Sigmoid colon (tissue), 7 donors: ENCODE measurements around the gene SPANXN3. TPM values are rescaled to one million over a fixed set of nuclear protein-coding genes. Genes with fewer than 3 reads are reported as not detected.
"Not testable (repeated sequence)": the region's sequence is repeated elsewhere in the genome, so short reads cannot be mapped to it uniquely, and the experiment has no call there.

Source experiments
- DNase-seq: peaks from one replicate; pipeline ENCODE4 v3.0.0-alpha.2; 2019
- H3K27ac ChIP-seq, 4 donors: fragments of 200-600 bp; sonication (generic); one replicate each; pipeline ENCODE4 v1.5.1; 2016 to 2019; ENCODE audit warnings: mild to moderate bottlenecking in 1 of 4
- H3K27me3 ChIP-seq, 3 donors: fragments of 200-600 bp; sonication (generic); one replicate each; pipeline ENCODE4 v1.5.1; 2019; ENCODE audit warnings: mild to moderate bottlenecking in 1 of 3
- H3K36me3 ChIP-seq, 4 donors: fragments of 200-600 bp; sonication (generic); one replicate each; pipeline ENCODE4 v1.5.1; 2016 to 2019
- H3K4me1 ChIP-seq, 4 donors: fragments of 200-600 bp; sonication (generic); one replicate each; pipeline ENCODE4 v1.5.1; 2017 to 2019
- H3K4me3 ChIP-seq, 4 donors: fragments of 200-600 bp; sonication (generic); one replicate each; pipeline ENCODE4 v1.5.1; 2017 to 2019; ENCODE audit warnings: mild to moderate bottlenecking in 2 of 4, moderate library complexity in 1 of 4
- H3K9me3 ChIP-seq, 4 donors: fragments of 200-600 bp in 3 of 4; sonication (generic) in 3 of 4; one replicate each; pipeline versions ENCODE4 v1.5.1 to v1.6.1; 2013 to 2019
- CTCF ChIP-seq, 4 experiments: fragments of 450-650 bp in 3 of 4; fragments of 200-600 bp in 1 of 4; IDR thresholded peaks; one replicate each; pipeline ENCODE4 v1.5.1; 2016 to 2019; ENCODE audit warnings: antibody characterized with exemption in 4 of 4, mild to moderate bottlenecking in 3 of 4, moderate library complexity in 2 of 4
- EP300 ChIP-seq, 4 donors: sonication (generic); formaldehyde crosslinking; IDR thresholded peaks; one replicate each; pipeline ENCODE4 v1.6.1; 2017; ENCODE audit warnings: antibody characterized with exemption in 4 of 4
- POLR2A ChIP-seq, 2 donors: fragments of 450-650 bp; IDR thresholded peaks; one replicate each; pipeline ENCODE4 v1.6.1; 2016; ENCODE audit warnings: antibody characterized with exemption in 2 of 2, mild to moderate bottlenecking in 2 of 2, moderate library complexity in 2 of 2
- POLR2AphosphoS5 ChIP-seq, 4 donors: sonication (generic); formaldehyde crosslinking; IDR thresholded peaks; one replicate each; pipeline ENCODE4 v1.6.1; 2017; ENCODE audit warnings: antibody characterized with exemption in 4 of 4
- WGBS, 2 donors: extraction: QIAGEN DNeasy Blood & Tissue Kit; methylation state at CpG; one replicate each; pipeline ENCODE4 v1.1.7; 2013; 5-methylcytosine and 5-hydroxymethylcytosine counted together
- intact Hi-C: fragments of 100-400 bp; cut with DNase I; formaldehyde crosslinking; loops from one replicate; pipeline ENCODE4 v1.15.1; 2023
- polyA plus RNA-seq, 3 donors: library from polyadenylated mRNA; stranded (reverse); fragments of 200-250 nt; gene quantifications; one replicate each; pipeline ENCODE4 v1.2.3, GENCODE V29; 2013
- total RNA-seq, 4 donors: library from RNA; depleted of rRNA; stranded (reverse); fragments of >200 nt; gene quantifications; one replicate each; pipeline ENCODE4 v1.1.0, GENCODE V29; 2016
- donor health status: healthy with polysubstance abuse.
- donor health status: Bipolar disorder and iron deficiency.
- donor health status: healthy.

Gene SPANXN3, protein sequence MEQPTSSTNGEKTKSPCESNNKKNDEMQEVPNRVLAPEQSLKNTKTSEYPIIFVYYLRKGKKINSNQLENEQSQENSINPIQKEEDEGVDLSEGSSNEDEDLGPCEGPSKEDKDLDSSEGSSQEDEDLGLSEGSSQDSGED
- not detected for total RNA-seq
- polyA plus RNA-seq = not detected

- H3K27me3 ChIP-seq, H3K36me3 ChIP-seq, DNase-seq, H3K27ac ChIP-seq, H3K4me3 ChIP-seq, intact Hi-C loops, H3K4me1 ChIP-seq, H3K9me3 ChIP-seq: not testable (repeated sequence)
- WGBS, 2 donors = 75 to 100% methylated on average over 1 of the region's 5 CpGs
These were observed at the start of gene SPANXN3 for GRCh38 chrX:143517375-143517774. Gene SPANXN3, minus strand, starts transcription at chrX:143517475. Its CDS starts 84 bp downstream, at chrX:143517391.

- Histone ChIP-seq H3K9me3 (no peaks in the 10 kb centered on the region), H3K4me3 (no peak overlapping the region), H3K36me3 (no peaks in the 10 kb centered on the region), H3K4me1 (no peaks in the 10 kb centered on the region), H3K27ac (no peak overlapping the region), H3K27me3 (no peaks in the 10 kb centered on the region)
- 75 to 84% methylated on average over 3 of the region's 3 CpGs for WGBS, 2 donors
- intact Hi-C loops = no loop called here
- no peak for DNase-seq
- TF ChIP-seq POLR2A (IDR thresholded peaks at IDR 0.05) (no peak), CTCF (IDR thresholded peaks at IDR 0.05) (no peak), POLR2AphosphoS5 (IDR thresholded peaks at IDR 0.05) (no peak), EP300 (IDR thresholded peaks at IDR 0.05) (no peak)
These were observed 18.9 kb upstream of the SPANXN3 start for GRCh38 chrX:143536176-143536575.

DNA sequence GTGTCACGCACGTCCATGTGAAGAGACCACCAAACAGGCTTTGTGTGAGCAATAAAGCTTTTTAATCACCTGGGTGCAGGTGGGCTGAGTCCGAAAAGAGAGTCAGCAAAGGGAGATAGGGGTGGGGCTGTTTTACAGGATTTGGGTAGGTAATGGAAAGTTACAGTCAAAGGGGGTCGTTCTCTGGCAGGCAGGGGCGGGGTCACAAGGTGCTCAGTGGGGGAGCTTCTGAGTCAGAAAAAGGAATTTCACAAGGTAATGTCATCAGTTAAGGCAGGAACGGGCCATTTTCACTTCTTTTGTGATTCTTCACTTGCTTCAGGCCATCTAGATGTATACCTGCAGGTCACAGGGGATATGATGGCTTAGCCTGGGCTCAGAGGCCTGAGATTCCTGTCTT, 15.1 kb downstream of the SPANXN3 start:
- H3K9me3 ChIP-seq, H3K4me1 ChIP-seq, intact Hi-C loops, DNase-seq, H3K27ac ChIP-seq, H3K27me3 ChIP-seq, H3K4me3 ChIP-seq, H3K36me3 ChIP-seq: not testable (repeated sequence)
- WGBS, 2 donors = 70 to 83% methylated on average over 6 of the region's 6 CpGs

GRCh38 chrX:143500751-143501150, 16.5 kb downstream of the SPANXN3 start:
- Histone ChIP-seq H3K36me3 (no peaks in the 10 kb centered on the region), H3K4me1 (no peaks in the 10 kb centered on the region), H3K27me3 (no peaks in the 10 kb centered on the region), H3K4me3 (no peak overlapping the region), H3K27ac (no peak overlapping the region), H3K9me3 (no peaks in the 10 kb centered on the region)
- DNase-seq = no peak
- WGBS, 2 donors = 42 to 69% methylated on average over 3 of the region's 3 CpGs
- intact Hi-C loops = no loop called here
- TF ChIP-seq POLR2AphosphoS5 (IDR thresholded peaks at IDR 0.05) = no peak
- no peak for TF ChIP-seq CTCF (IDR thresholded peaks at IDR 0.05)
- TF ChIP-seq EP300 (IDR thresholded peaks at IDR 0.05) = no peak
- TF ChIP-seq POLR2A (IDR thresholded peaks at IDR 0.05) = no peak

DNA sequence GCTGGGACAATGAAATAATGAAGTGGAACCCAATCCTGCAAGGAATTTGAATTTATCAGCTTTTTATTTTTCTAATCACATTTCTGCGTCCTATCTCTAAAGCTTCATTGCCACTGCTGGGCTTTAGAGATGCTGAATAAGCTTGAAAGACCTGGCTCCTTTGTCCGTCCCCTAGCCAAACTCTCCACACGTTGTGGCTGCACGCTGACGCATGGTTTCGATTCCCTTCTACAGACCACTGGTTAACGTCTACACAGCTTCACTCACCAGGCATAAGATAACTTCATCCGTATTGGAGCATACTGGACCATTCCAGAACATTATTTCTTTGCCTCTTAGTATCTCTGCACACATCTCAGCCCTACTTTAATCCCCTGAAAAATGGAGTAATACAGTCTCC, 31.2 kb downstream of the SPANXN3 start:
- no peak for DNase-seq
- TF ChIP-seq POLR2AphosphoS5 (IDR thresholded peaks at IDR 0.05) (no peak), CTCF (IDR thresholded peaks at IDR 0.05) (no peak), EP300 (IDR thresholded peaks at IDR 0.05) (no peak), POLR2A (IDR thresholded peaks at IDR 0.05) (no peak)
- WGBS, 2 donors = 87 to 92% methylated on average over 8 of the region's 8 CpGs
- Histone ChIP-seq H3K27ac (no peak overlapping the region), H3K9me3 (no peaks in the 10 kb centered on the region), H3K4me1 (no peaks in the 10 kb centered on the region), H3K4me3 (no peak overlapping the region), H3K36me3 (no peaks in the 10 kb centered on the region), H3K27me3 (no peaks in the 10 kb centered on the region)
- intact Hi-C loops = no loop called here

DNA sequence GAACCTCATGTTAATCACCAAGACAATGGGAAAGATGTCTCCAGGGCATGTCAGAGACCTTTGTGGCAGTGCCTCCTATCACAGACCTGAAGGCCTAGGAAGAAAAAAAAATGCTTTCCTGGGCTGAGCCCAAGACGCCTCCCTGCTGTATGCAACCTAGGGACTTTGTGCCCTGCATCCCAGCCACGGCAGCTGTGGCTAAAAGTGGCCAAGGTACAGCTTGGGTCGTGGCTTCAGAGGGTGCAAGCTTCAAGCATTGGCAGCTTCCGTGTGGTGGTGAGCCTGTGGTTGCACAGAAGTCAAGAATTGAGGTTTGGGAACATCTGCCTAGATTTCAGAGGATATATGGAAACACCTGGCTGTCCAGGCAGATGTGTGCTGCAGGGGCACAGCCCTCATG, 40.5 kb downstream of the SPANXN3 start:
- TF ChIP-seq EP300 (IDR thresholded peaks at IDR 0.05) (no peak), POLR2A (IDR thresholded peaks at IDR 0.05) (no peak), CTCF (IDR thresholded peaks at IDR 0.05) (no peak), POLR2AphosphoS5 (IDR thresholded peaks at IDR 0.05) (no peak)
- Histone ChIP-seq H3K4me1 (no peaks in the 10 kb centered on the region), H3K27ac (no peak overlapping the region), H3K36me3 (no peaks in the 10 kb centered on the region), H3K27me3 (no peaks in the 10 kb centered on the region), H3K4me3 (no peak overlapping the region), H3K9me3 (no peaks in the 10 kb centered on the region)
- intact Hi-C loops = no loop called here
- DNase-seq = no peak
- 18 to 72% methylated on average over 4 of the region's 4 CpGs for WGBS, 2 donors
